H1 (cell line): ENCODE results near the gene NLK. TPM values are rescaled to one million over a fixed set of nuclear protein-coding genes. Genes with fewer than 3 reads are reported as not detected.

Source experiments
- CTCF ChIA-PET: fragments of 300-600 bp; sonication (Branson Sonifier 250); formaldehyde crosslinking; loops from one replicate; lab custom pipeline; 2021; ENCODE audit not compliant: partially characterized antibody; lab: Charles Lee
- POLR2A ChIA-PET: fragments of 300-600 bp; sonication (Branson Sonifier 250); formaldehyde crosslinking; loops from one replicate; lab custom pipeline; 2021; ENCODE audit warnings: inconsistent platforms; ENCODE audit not compliant: partially characterized antibody; lab: Charles Lee
- DNase-seq, 2 experiments: peaks; one replicate each; pipeline versions ENCODE4 v3.0.0 to v3.0.0-alpha.2; 2010 to 2022; ENCODE audit warnings: low spot score in 2 of 2, low read depth in 1 of 2, mixed read lengths in 1 of 2
- FAIRE-seq: peaks from 2 replicates; lab custom pipeline; 2011; peaks lifted over from hg19 to GRCh38; lab: Jason Lieb, UNC
- H2AFZ ChIP-seq: 2 replicates; pipeline ENCODE4 v1.8.1; 2012; ENCODE audit warnings: low read length, inconsistent platforms
- H2AK5ac ChIP-seq: 2 replicates; pipeline ENCODE4 v1.6.1; 2013; ENCODE audit warnings: low read depth, low read length
- H2BK120ac ChIP-seq: replicated peaks from 2 replicates; pipeline ENCODE3; 2013; ENCODE audit warnings: low read depth, low read length, inconsistent platforms
- H2BK12ac ChIP-seq: 2 replicates; pipeline ENCODE4 v1.6.1; 2013; ENCODE audit warnings: low read depth, low read length
- H2BK15ac ChIP-seq: 2 replicates; pipeline ENCODE4 v1.6.1; 2013; ENCODE audit warnings: low read length
- H2BK20ac ChIP-seq: 2 replicates; pipeline ENCODE4 v1.6.1; 2013; ENCODE audit warnings: low read length
- H2BK5ac ChIP-seq: 2 replicates; pipeline ENCODE4 v1.6.1; 2013; ENCODE audit warnings: low read depth, low read length
- H3K14ac ChIP-seq: 2 replicates; pipeline ENCODE4 v1.6.1; 2013; ENCODE audit warnings: inconsistent platforms; ENCODE audit not compliant: insufficient read length
- H3K18ac ChIP-seq: 2 replicates; pipeline ENCODE4 v1.6.1; 2013; ENCODE audit warnings: low read length; ENCODE audit errors: extremely low read depth
- H3K23ac ChIP-seq: 2 replicates; pipeline ENCODE4 v1.6.1; 2013; ENCODE audit warnings: inconsistent platforms; ENCODE audit not compliant: insufficient read length
- H3K23me2 ChIP-seq: 2 replicates; pipeline ENCODE4 v1.6.1; 2013; ENCODE audit warnings: low read depth, low read length
- H3K27ac ChIP-seq: 2 replicates; pipeline ENCODE4 v1.6.1; 2011; ENCODE audit warnings: low read depth, low read length, inconsistent platforms
- H3K27me3 ChIP-seq, 4 experiments: replicated peaks in 1 of 4; 1 replicate in 1 of 4; 2 replicates in 3 of 4; pipeline versions ENCODE4 v1.6.1 to v1.8.1; 2011 to 2013; ENCODE audit warnings: low read length in 3 of 4, mild to moderate bottlenecking in 3 of 4, inconsistent platforms in 2 of 4, mixed read lengths in 2 of 4, moderate library complexity in 1 of 4; ENCODE audit not compliant: control insufficient read depth in 3 of 4, insufficient read depth in 3 of 4; ENCODE audit errors: extremely low read depth in 1 of 4
- H3K36me3 ChIP-seq, 4 experiments: 2 replicates each; pipeline versions ENCODE4 v1.6.1 to v1.8.1; 2011 to 2013; ENCODE audit warnings: mild to moderate bottlenecking in 4 of 4, low read length in 3 of 4, moderate library complexity in 2 of 4, control low read depth in 1 of 4, inconsistent platforms in 1 of 4; ENCODE audit not compliant: insufficient read depth in 4 of 4, control insufficient read depth in 2 of 4
- H3K4ac ChIP-seq: replicated peaks from 2 replicates; pipeline ENCODE3; 2013; ENCODE audit warnings: low read length, low read depth, mixed read lengths, inconsistent platforms; ENCODE audit not compliant: insufficient read length
- H3K4me1 ChIP-seq, 4 experiments: replicated peaks in 1 of 4; 1 replicate in 1 of 4; 2 replicates in 3 of 4; pipeline versions ENCODE4 v1.6.1 to v1.8.1; 2011 to 2013; ENCODE audit warnings: low read length in 3 of 4, inconsistent platforms in 2 of 4, mixed read lengths in 1 of 4; ENCODE audit not compliant: insufficient read depth in 4 of 4, control insufficient read depth in 3 of 4
- H3K4me2 ChIP-seq, 2 experiments: 2 replicates each; pipeline versions ENCODE4 v1.6.1 to v1.8.1; 2011 to 2013; ENCODE audit warnings: low read depth in 2 of 2, low read length in 2 of 2, control low read depth in 1 of 2, inconsistent platforms in 1 of 2, mild to moderate bottlenecking in 1 of 2; ENCODE audit not compliant: insufficient read depth in 1 of 2
- H3K4me3 ChIP-seq, 4 experiments: fragments of 200-600, 300-600 bp in 1 of 4; sonication (generic), shearing (Covaris generic), sonication (Bioruptor Twin) in 1 of 4; 2 replicates each; pipeline versions ENCODE4 v1.5.1 to v1.8.1; 2011 to 2016; ENCODE audit warnings: low read length in 4 of 4, low read depth in 3 of 4, control low read depth in 2 of 4, inconsistent platforms in 2 of 4, mild to moderate bottlenecking in 2 of 4, mixed read lengths in 1 of 4, moderate library complexity in 1 of 4; ENCODE audit not compliant: insufficient read depth in 2 of 4; ENCODE audit errors: extremely low read depth in 1 of 4
- H3K56ac ChIP-seq: replicated peaks from 2 replicates; pipeline ENCODE3; 2013; ENCODE audit warnings: low read depth, mild to moderate bottlenecking, mixed read lengths, low read length, inconsistent platforms; ENCODE audit not compliant: insufficient read length
- H3K79me1 ChIP-seq: 2 replicates; pipeline ENCODE4 v1.6.1; 2013; ENCODE audit warnings: low read depth, low read length, control low read depth
- H3K79me2 ChIP-seq, 2 experiments: 2 replicates each; pipeline versions ENCODE4 v1.6.1 to v1.8.1; 2012 to 2013; ENCODE audit warnings: low read length in 2 of 2, mild to moderate bottlenecking in 2 of 2, inconsistent platforms in 1 of 2; ENCODE audit not compliant: insufficient read depth in 2 of 2, control insufficient read depth in 1 of 2
- H3K9ac ChIP-seq, 4 experiments: replicated peaks in 1 of 4; 1 replicate in 1 of 4; 2 replicates in 3 of 4; pipeline versions ENCODE4 v1.6.1 to v1.8.1; 2011 to 2013; ENCODE audit warnings: low read depth in 3 of 4, low read length in 3 of 4, control low read depth in 2 of 4, mild to moderate bottlenecking in 2 of 4, moderate library complexity in 2 of 4, inconsistent platforms in 1 of 4; ENCODE audit errors: extremely low read depth in 1 of 4
- H3K9me3 ChIP-seq, 2 experiments: 2 replicates each; pipeline versions ENCODE4 v1.6.1 to v1.8.1; 2012 to 2013; ENCODE audit warnings: mild to moderate bottlenecking in 2 of 2, moderate library complexity in 2 of 2, control low read depth in 1 of 2, inconsistent platforms in 1 of 2, low read depth in 1 of 2, low read length in 1 of 2, mixed read lengths in 1 of 2; ENCODE audit not compliant: insufficient read depth in 2 of 2
- H4K20me1 ChIP-seq, 2 experiments: replicated peaks in 1 of 2; 2 replicates each; pipeline versions ENCODE3 to v1.8.1; 2011 to 2013; ENCODE audit warnings: inconsistent platforms in 2 of 2, low read length in 2 of 2, mild to moderate bottlenecking in 1 of 2; ENCODE audit not compliant: insufficient read depth in 2 of 2, control insufficient read depth in 1 of 2
- H4K5ac ChIP-seq: 2 replicates; pipeline ENCODE4 v1.6.1; 2013; ENCODE audit warnings: low read length, low read depth, mixed read lengths, inconsistent platforms; ENCODE audit not compliant: insufficient read length
- H4K8ac ChIP-seq: 2 replicates; pipeline ENCODE4 v1.8.0; 2013; ENCODE audit warnings: mild to moderate bottlenecking, moderate library complexity, low read length, inconsistent platforms; ENCODE audit not compliant: insufficient read depth; ENCODE audit errors: extremely low read depth
- H4K91ac ChIP-seq: replicated peaks from 2 replicates; pipeline ENCODE3; 2013; ENCODE audit warnings: low read length, mixed read lengths, inconsistent platforms; ENCODE audit not compliant: insufficient read length
- ASH2L ChIP-seq: fragments of 200-600, 300-600 bp; sonication (generic); IDR thresholded peaks from one replicate; pipeline ENCODE4 v1.7.1; 2017; ENCODE audit warnings: low read length
- BCL11A ChIP-seq, 2 experiments: IDR thresholded peaks; one replicate each; pipeline ENCODE4 v1.6.1; 2011; ENCODE audit warnings: low read depth in 2 of 2, low read length in 2 of 2, mild to moderate bottlenecking in 2 of 2
- FOSL1 ChIP-seq: IDR thresholded peaks from 2 replicates; pipeline ENCODE4 v1.6.1; 2011; ENCODE audit warnings: mild to moderate bottlenecking, low read depth, low read length, moderate library complexity; ENCODE audit not compliant: insufficient read depth
- HDAC2 ChIP-seq, 2 experiments: fragments of 300-600 bp in 1 of 2; sonication (generic) in 1 of 2; IDR thresholded peaks; 2 replicates each; pipeline ENCODE4 v1.6.1; 2011 to 2012; ENCODE audit warnings: low read depth in 2 of 2, low read length in 2 of 2, mild to moderate bottlenecking in 2 of 2, moderate library complexity in 2 of 2, borderline replicate concordance in 1 of 2, inconsistent platforms in 1 of 2
- KDM5A ChIP-seq: fragments of 200-600 bp; IDR thresholded peaks from 2 replicates; pipeline ENCODE4 v1.7.1; 2012; ENCODE audit warnings: mild to moderate bottlenecking, low read length, inconsistent platforms, mixed read lengths
- MAFK ChIP-seq: IDR thresholded peaks from 2 replicates; pipeline ENCODE4 v1.6.1; 2012; ENCODE audit warnings: low read depth, mild to moderate bottlenecking, improper control_type of control experiment, low read length
- NRF1 ChIP-seq: IDR thresholded peaks from 2 replicates; pipeline ENCODE4 v1.6.1; 2011; ENCODE audit warnings: mild to moderate bottlenecking, low read depth, low read length, improper control_type of control experiment
- PHF8 ChIP-seq: fragments of 200-600 bp; sonication (generic); conservative IDR thresholded peaks from 2 replicates; pipeline ENCODE4 v1.7.1; 2012; ENCODE audit warnings: low read depth, mild to moderate bottlenecking, inconsistent platforms, low read length, moderate library complexity
- POLR2AphosphoS5 ChIP-seq: IDR thresholded peaks from 2 replicates; pipeline ENCODE4 v1.6.1; 2011; ENCODE audit warnings: low read depth, low read length
- RAD21 ChIP-seq, 2 experiments: IDR thresholded peaks in 1 of 2; conservative IDR thresholded peaks in 1 of 2; 2 replicates each; pipeline ENCODE4 v1.6.1; 2011; ENCODE audit warnings: low read depth in 2 of 2, low read length in 2 of 2, improper control_type of control experiment in 1 of 2, inconsistent platforms in 1 of 2, mild to moderate bottlenecking in 1 of 2, moderate library complexity in 1 of 2
- RFX5 ChIP-seq: IDR thresholded peaks from 2 replicates; pipeline ENCODE4 v1.6.1; 2011; ENCODE audit warnings: low read depth, low read length, improper control_type of control experiment, borderline replicate concordance
- SIRT6 ChIP-seq: IDR thresholded peaks from one replicate; pipeline ENCODE4 v1.7.1; 2012; ENCODE audit warnings: low read length, inconsistent platforms
- SP4 ChIP-seq: IDR thresholded peaks from 2 replicates; pipeline ENCODE4 v1.6.1; 2012; ENCODE audit warnings: low read length, inconsistent platforms
- TAF1 ChIP-seq: IDR thresholded peaks from 2 replicates; pipeline ENCODE4 v1.6.1; 2011; ENCODE audit warnings: mild to moderate bottlenecking, low read depth, low read length
- TBP ChIP-seq: IDR thresholded peaks from 2 replicates; pipeline ENCODE4 v1.6.1; 2011; ENCODE audit warnings: low read depth, low read length, improper control_type of control experiment
- WGBS, 2 experiments: shearing (Covaris generic) in 1 of 2; methylation state at CpG; one replicate each; pipeline versions ENCODE4 v1.1.6 to v1.1.7; 2013 to 2015; ENCODE audit warnings: low lambda C conversion rate in 2 of 2, mixed read lengths in 2 of 2, inconsistent platforms in 1 of 2, low coverage in 1 of 2, missing lambda C conversion rate in 1 of 2; ENCODE audit not compliant: insufficient replicate concordance in 2 of 2, insufficient coverage in 1 of 2, insufficient read length in 1 of 2; ENCODE audit errors: extremely low coverage in 1 of 2, missing lambda C conversion rate in 1 of 2; 5-methylcytosine and 5-hydroxymethylcytosine counted together
- polyA plus RNA-seq, 7 experiments: library from polyadenylated mRNA; depleted of rRNA in 3 of 7; stranded (reverse) in 5 of 7; unstranded in 2 of 7; fragments of >200 nt in 5 of 7; fragments of 200-250 nt in 2 of 7; gene quantifications; 1 replicate in 5 of 7; 2 replicates in 1 of 7; 4 replicates in 1 of 7; pipeline versions ENCODE4 v1.2.1 to v1.2.3, GENCODE V29; 2011 to 2013; ENCODE audit warnings: missing spikeins in 2 of 7, mixed read lengths in 2 of 7
- total RNA-seq: library from RNA; stranded (reverse); fragmentation: NEBNext Ultra II Directional; extraction: Animal tissue kit (Norgen Biotek cat#: 25700); gene quantifications from 2 replicates; pipeline ENCODE4 v1.2.1, GENCODE V29; 2021

The NLK gene
- total and polyA plus RNA-seq, 2 of the 8 experiments (the other 6 are each of a cell fraction or from before 2014, with no cell fraction given): 30.8 to 49.9 TPM

DNA sequence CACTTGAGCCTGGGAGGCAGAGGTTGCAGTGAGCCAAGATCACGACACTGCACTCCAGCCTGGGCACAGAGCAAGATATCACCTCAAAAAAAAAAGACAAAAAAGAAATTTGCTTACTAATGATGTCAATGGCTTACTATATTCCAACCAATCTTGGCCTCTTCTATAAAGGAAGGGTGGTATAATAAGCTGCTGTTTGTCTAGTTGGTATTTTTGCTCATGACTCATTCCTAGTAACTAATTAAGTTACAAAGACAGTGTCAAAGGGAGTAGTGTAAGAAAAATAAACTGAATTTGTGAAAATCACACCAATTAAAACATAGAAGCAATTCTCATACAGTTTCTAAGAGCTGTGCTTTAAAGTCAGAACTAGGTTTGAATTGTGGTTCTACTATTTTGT is 82.5 kb downstream of the NLK start:
- Histone ChIP-seq H3K23ac (no peak overlapping the region), H3K4me1 (no peaks in the 10 kb centered on the region), H3K4me3 (no peak overlapping the region), H3K79me1 (no peaks in the 10 kb centered on the region), H3K4ac (no peak overlapping the region), H2BK20ac (no peak overlapping the region), H3K23me2 (no peaks in the 10 kb centered on the region), H2BK120ac (no peak overlapping the region), H3K36me3 (peaks cover 0 to 8% (median under 1%) of the 10 kb centered on the region in 4 experiments; a peak in 2 of 8 replicates), H4K20me1 (no peaks in the 10 kb centered on the region), H3K79me2 (peaks cover 0 to 10% of the 10 kb centered on the region in 2 experiments; a peak in 1 of 4 replicates), H2BK12ac (no peak overlapping the region), H4K8ac (no peak overlapping the region), H3K9me3 (no peaks in the 10 kb centered on the region), H2BK5ac (no peak overlapping the region), H3K27ac (no peak overlapping the region), H3K9ac (no peak overlapping the region), H4K5ac (no peak overlapping the region), H2AK5ac (no peak overlapping the region), H3K4me2 (no peak overlapping the region), H3K27me3 (no peaks in the 10 kb centered on the region), H3K56ac (no peak overlapping the region), H4K91ac (no peak overlapping the region), H3K18ac (no peak overlapping the region), H2AFZ (no peak overlapping the region), H3K14ac (no peak overlapping the region), H2BK15ac (no peak overlapping the region)
- 92% methylated on average over 1 of the region's 1 CpG; no CpG with 5 or more reads in 1 of the 2 experiments for WGBS, 2 experiments
- FAIRE-seq: no peak
- ChIA-PET CTCF (interaction anchor here (0.5 to 1.2 kb wide), 4 partner anchors 17 to 147 kb away, joined by 3 to 5 read pairs (median 4); no protein-coding TSS in a partner anchor), POLR2A (interaction anchor here (0.8 to 1.1 kb wide), 3 partner anchors 10 to 14 kb away, joined by 3 read pairs; no protein-coding TSS in a partner anchor)
- DNase-seq: no peak
- TF ChIP-seq TAF1: no peak
- TF ChIP-seq MAFK: no peak
- no peak for TF ChIP-seq RFX5
- TF ChIP-seq KDM5A: no peak
- TF ChIP-seq PHF8: no peak
- TF ChIP-seq TBP: no peak
- no peak for TF ChIP-seq SP4
- no peak for TF ChIP-seq ASH2L
- no peak for TF ChIP-seq HDAC2 (IDR thresholded peaks at IDR 0.05; ENCODE audit: borderline replicate concordance in 1 of 2, low read depth in 2 of 2, low read length in 2 of 2)
- no peak for TF ChIP-seq NRF1
- no peak for TF ChIP-seq SIRT6
- TF ChIP-seq RAD21 (IDR thresholded peaks at IDR 0.05 in 1 of 2, conservative IDR thresholded peaks at IDR 0.05 in 1 of 2; ENCODE audit: low read depth in 2 of 2, low read length in 2 of 2): no peak
- TF ChIP-seq FOSL1: no peak
- no peak for TF ChIP-seq POLR2AphosphoS5
- TF ChIP-seq BCL11A (IDR thresholded peaks at IDR 0.05; ENCODE audit: low read depth in 2 of 2, low read length in 2 of 2): no peak
